Immature natural killer cell (primary cell): Measurements from ENCODE around the gene CDCP2. TPM values are rescaled to one million over a fixed set of nuclear protein-coding genes. Genes with fewer than 3 reads are reported as not detected.
"Not testable (repeated sequence)": the region's sequence is repeated elsewhere in the genome, so short reads cannot be mapped to it uniquely, and the experiment has no call there.

Source experiments
- DNase-seq, 3 donors: peaks; one replicate each; pipeline ENCODE4 v3.0.0; 2022; ENCODE audit warnings: mixed read lengths in 1 of 3
- H3K27ac Mint-ChIP-seq, 6 donors: one replicate each; pipeline ENCODE4 v1.8.0; 2020; ENCODE audit warnings: mixed read lengths in 6 of 6, mild to moderate bottlenecking in 5 of 6, inconsistent platforms in 4 of 6, moderate library complexity in 3 of 6
- H3K27me3 Mint-ChIP-seq, 3 donors: one replicate each; pipeline ENCODE4 v1.8.0; 2020 to 2021; ENCODE audit warnings: low read depth in 3 of 3, mild to moderate bottlenecking in 3 of 3, mixed read lengths in 3 of 3, moderate library complexity in 3 of 3, inconsistent platforms in 1 of 3
- H3K36me3 Mint-ChIP-seq, 3 donors: one replicate each; pipeline ENCODE4 v1.8.0; 2020; ENCODE audit warnings: mixed read lengths in 3 of 3, inconsistent platforms in 2 of 3, mild to moderate bottlenecking in 2 of 3
- H3K4me1 Mint-ChIP-seq, 2 donors: one replicate each; pipeline ENCODE4 v1.8.0; 2020; ENCODE audit warnings: inconsistent platforms in 2 of 2, mild to moderate bottlenecking in 2 of 2, mixed read lengths in 2 of 2, moderate library complexity in 1 of 2
- H3K4me3 Mint-ChIP-seq, 5 donors: one replicate each; pipeline ENCODE4 v1.8.0; 2020; ENCODE audit warnings: mild to moderate bottlenecking in 5 of 5, mixed read lengths in 5 of 5, inconsistent platforms in 3 of 5, moderate library complexity in 3 of 5
- H3K9me3 Mint-ChIP-seq, 6 donors: one replicate each; pipeline ENCODE4 v1.8.0; 2020; ENCODE audit warnings: mild to moderate bottlenecking in 6 of 6, mixed read lengths in 6 of 6, inconsistent platforms in 4 of 6, moderate library complexity in 3 of 6
- polyA plus RNA-seq, 3 donors: library from polyadenylated mRNA; unstranded; fragments of 300-500 nt; fragmentation: Illumina TruSeq; gene quantifications; one replicate each; pipeline ENCODE4 v1.2.3, GENCODE V29; 2021

CDCP2 gene
- polyA plus RNA-seq, 3 donors from 2014 or later, result not detected

DNA sequence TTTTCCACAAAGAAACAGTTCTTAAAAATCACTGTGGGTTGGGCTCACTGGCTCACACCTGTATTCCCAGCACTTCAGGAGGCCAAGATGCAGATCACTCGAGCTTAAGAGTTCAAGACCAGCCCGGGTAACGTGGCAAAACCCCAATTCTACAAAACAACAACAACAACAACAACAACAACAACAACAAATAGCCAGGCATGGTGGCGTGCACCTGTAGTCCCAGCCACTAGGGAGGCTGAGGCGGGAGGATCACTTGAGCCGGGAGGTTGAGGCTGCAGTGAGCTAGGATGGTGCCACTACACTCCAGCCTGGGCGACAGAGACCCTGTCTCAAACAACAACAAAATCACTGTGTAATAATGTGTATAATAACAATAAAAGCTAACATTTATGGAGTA lies 40.8 kb downstream of the CDCP2 start:
- Mint-ChIP-seq H3K4me3 (no peak overlapping the region), H3K4me1 (no peaks in the 10 kb centered on the region), H3K36me3 (peaks cover 0 to 3% (median 0%) of the 10 kb centered on the region in 3 donors), H3K27ac (no peak overlapping the region), H3K27me3 (peaks cover 0 to 2% (median under 1%) of the 10 kb centered on the region in 3 donors), H3K9me3 (no peaks in the 10 kb centered on the region)
- DNase-seq, result no peak

GRCh38 chr1:54111624-54112023 lies 41.2 kb downstream of the CDCP2 start:
- H3K27ac Mint-ChIP-seq, result no peak overlapping the region
- peaks cover 0 to 3% (median 0%) of the 10 kb centered on the region in 3 donors for H3K36me3 Mint-ChIP-seq
- H3K9me3 Mint-ChIP-seq, result no peaks in the 10 kb centered on the region
- DNase-seq, result no peak
- H3K4me1 Mint-ChIP-seq, result no peaks in the 10 kb centered on the region
- no peak overlapping the region for H3K4me3 Mint-ChIP-seq
- H3K27me3 Mint-ChIP-seq, result peaks cover 0 to 2% (median 2%) of the 10 kb centered on the region in 3 donors

DNA sequence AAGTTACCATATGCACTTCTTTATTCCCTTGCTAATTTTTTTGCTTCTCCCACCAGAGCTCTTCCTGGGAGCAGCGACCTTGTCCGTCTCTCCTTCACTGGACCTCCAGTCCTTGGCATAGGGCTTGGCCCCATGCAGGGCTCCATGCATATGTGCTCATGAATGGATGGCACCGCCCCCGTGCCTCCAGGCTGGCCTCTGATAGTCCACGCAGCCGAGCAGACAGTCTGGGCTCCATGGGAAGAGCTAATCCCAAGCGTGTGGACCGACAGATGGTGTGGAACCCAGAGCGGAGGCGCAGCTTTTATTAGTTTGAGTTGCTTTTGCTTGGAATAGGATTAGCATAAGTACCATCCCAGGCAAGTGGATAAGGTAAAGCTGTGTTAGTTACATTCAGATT lies 41.8 kb downstream of the CDCP2 start:
- Mint-ChIP-seq H3K27me3 (peaks cover 0 to 2% (median 2%) of the 10 kb centered on the region in 3 donors), H3K9me3 (no peaks in the 10 kb centered on the region), H3K4me1 (no peaks in the 10 kb centered on the region), H3K4me3 (no peak overlapping the region), H3K27ac (no peak overlapping the region), H3K36me3 (peaks cover 0 to 3% (median 0%) of the 10 kb centered on the region in 3 donors)
- DNase-seq, result no peak

- Mint-ChIP-seq H3K4me3 (no peak overlapping the region), H3K27me3 (peaks cover 0 to 2% (median 2%) of the 10 kb centered on the region in 3 donors), H3K9me3 (no peaks in the 10 kb centered on the region), H3K36me3 (peaks cover 0 to 3% (median 0%) of the 10 kb centered on the region in 3 donors), H3K4me1 (no peaks in the 10 kb centered on the region), H3K27ac (no peak overlapping the region)
- DNase-seq, result no peak
These were observed 43.4 kb downstream of the CDCP2 start for GRCh38 chr1:54109129-54110090.

DNA sequence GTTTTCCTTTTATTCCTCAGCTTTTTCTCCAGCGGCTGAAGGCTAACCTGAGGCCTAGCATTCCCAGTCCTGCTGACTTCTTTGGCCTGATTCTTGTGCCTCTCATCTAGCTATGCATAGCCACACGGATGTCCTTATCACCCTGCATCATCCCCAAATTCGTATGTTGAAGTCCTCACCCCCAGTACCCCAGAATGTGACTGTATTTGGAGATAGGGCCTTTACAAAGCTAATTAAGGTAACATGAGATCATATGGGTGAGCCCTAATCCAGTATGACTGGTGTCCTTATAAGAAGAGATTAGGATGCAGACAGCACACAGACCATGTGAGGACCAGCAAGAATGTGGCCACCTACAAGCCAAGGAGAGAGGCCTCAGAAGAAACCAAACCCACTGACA lies 44.6 kb downstream of the CDCP2 start:
- Mint-ChIP-seq H3K9me3 (no peaks in the 10 kb centered on the region), H3K27ac (no peak overlapping the region), H3K27me3 (peaks cover 0 to 2% (median 2%) of the 10 kb centered on the region in 3 donors), H3K4me1 (no peaks in the 10 kb centered on the region), H3K36me3 (peaks cover 0 to 3% (median 0%) of the 10 kb centered on the region in 3 donors), H3K4me3 (no peak overlapping the region)
- no peak for DNase-seq

DNA sequence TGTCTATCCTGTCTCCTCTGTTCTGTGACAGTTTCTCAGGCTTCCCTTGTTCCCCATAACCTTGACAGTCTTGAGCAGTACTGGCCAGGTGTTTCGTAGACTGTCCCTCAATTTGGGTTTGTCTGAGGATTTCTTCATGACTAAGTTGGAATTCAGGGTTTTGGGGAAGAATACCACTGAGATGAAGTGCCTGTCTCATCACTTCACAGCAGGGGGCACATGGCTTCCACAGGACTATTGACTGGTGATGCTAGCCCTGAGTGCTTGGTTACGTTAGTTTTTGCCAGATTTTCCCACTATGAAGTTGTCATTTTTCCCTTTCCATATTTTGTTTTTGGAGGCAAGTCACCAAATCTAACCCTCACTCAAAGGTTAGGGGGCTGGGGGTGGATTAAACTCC lies 45.7 kb downstream of the CDCP2 start:
- Mint-ChIP-seq H3K27ac (no peak overlapping the region), H3K4me1 (no peaks in the 10 kb centered on the region), H3K36me3 (peaks cover 0 to 4% (median 3%) of the 10 kb centered on the region in 3 donors), H3K4me3 (no peak overlapping the region), H3K9me3 (no peaks in the 10 kb centered on the region), H3K27me3 (peaks cover 0 to 2% (median 2%) of the 10 kb centered on the region in 3 donors)
- no peak for DNase-seq

DNA sequence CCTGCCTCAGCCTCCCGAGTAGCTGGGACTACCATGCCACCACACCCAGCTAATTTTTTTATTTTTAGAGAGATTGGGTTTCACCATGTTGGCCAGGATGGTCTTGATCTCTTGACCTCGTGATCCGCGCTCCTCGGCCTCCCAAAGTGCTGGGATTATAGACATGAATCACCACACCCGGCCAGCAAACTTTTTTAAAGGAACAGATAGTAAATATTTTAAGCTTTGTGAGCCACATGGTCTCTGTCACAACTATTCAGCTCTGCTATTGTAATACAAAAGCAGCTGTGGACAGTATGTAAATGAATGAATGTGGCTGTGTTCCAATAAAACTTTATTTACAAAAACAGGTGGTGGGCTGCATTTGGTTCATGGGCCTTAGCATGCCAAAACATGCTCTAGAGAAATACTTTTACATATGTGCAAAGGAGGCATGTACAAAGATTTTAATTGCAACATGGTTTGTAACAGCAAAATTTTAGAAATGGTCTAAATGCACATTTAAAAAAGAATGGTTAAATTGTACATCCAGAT lies 47.0 kb downstream of the CDCP2 start:
- no peaks in the 10 kb centered on the region for H3K4me1 Mint-ChIP-seq
- no peak overlapping the region for H3K27ac Mint-ChIP-seq
- H3K27me3 Mint-ChIP-seq, result peaks cover 0 to 2% (median 0%) of the 10 kb centered on the region in 3 donors
- no peak overlapping the region for H3K4me3 Mint-ChIP-seq
- no peaks in the 10 kb centered on the region for H3K9me3 Mint-ChIP-seq
- DNase-seq, result no peak
- peaks cover 3 to 6% (median 4%) of the 10 kb centered on the region in 3 donors for H3K36me3 Mint-ChIP-seq

DNA sequence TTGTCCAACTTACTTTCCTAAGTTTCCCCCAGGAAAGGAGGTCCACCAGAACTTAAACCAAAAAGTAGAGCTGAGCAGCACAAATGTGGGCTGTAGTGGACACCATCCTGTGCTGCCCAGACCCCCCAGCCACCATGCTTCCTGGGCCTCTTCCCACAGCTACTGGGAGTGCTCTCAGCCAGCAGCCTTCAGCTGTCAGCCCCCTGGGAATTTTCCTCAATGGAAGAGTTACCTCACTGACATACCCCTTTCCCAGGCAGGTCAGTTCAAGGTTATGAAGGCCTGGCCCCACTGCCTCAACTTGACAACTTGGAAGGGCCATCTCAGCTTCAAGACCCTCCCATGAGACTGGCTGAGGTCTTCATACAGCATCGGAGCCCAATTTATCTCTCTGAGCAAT lies 47.7 kb downstream of the CDCP2 start:
- Mint-ChIP-seq H3K36me3 (peaks cover 8 to 13% (median 8%) of the 10 kb centered on the region in 3 donors), H3K27ac (no peak overlapping the region), H3K27me3 (peaks cover 0 to 2% (median 0%) of the 10 kb centered on the region in 3 donors), H3K4me3 (no peak overlapping the region), H3K4me1 (no peaks in the 10 kb centered on the region), H3K9me3 (no peaks in the 10 kb centered on the region)
- no peak for DNase-seq

GRCh38 chr1:54104613-54105012 lies 48.2 kb downstream of the CDCP2 start:
- H3K27ac Mint-ChIP-seq, DNase-seq, H3K4me1 Mint-ChIP-seq, H3K4me3 Mint-ChIP-seq, H3K27me3 Mint-ChIP-seq, H3K9me3 Mint-ChIP-seq: not testable (repeated sequence)
- H3K36me3 Mint-ChIP-seq, result peaks cover 8 to 13% (median 8%) of the 10 kb centered on the region in 3 donors

DNA sequence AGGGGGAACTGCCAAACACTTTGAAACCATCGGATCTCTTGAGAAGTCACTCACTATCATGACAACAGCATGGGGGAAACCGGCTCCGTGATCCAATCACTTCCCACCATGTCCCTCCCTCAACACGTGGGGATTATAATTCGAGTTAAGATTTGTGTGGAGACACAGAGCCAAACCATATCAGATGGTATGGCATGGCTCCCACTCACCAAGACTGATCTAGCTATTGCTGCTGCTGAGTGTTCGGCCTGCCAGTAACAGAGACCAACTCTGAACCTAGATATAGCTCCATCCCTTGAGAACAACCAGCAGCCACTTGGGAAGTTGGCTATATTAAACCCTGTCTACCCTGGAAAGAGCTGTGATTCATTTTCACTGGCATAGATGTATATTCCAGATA lies 49.4 kb downstream of the CDCP2 start:
- Mint-ChIP-seq H3K4me3 (no peak overlapping the region), H3K36me3 (peaks cover 12 to 17% (median 16%) of the 10 kb centered on the region in 3 donors), H3K4me1 (no peaks in the 10 kb centered on the region), H3K27me3 (peaks cover 0 to 2% (median 0%) of the 10 kb centered on the region in 3 donors), H3K27ac (no peak overlapping the region), H3K9me3 (no peaks in the 10 kb centered on the region)
- no peak for DNase-seq

GRCh38 chr1:54100500-54100899 lies 52.3 kb downstream of the CDCP2 start:
- Mint-ChIP-seq H3K27ac (no peak overlapping the region), H3K27me3 (no peaks in the 10 kb centered on the region), H3K4me3 (no peak overlapping the region), H3K9me3 (no peaks in the 10 kb centered on the region), H3K4me1 (peaks cover 11 to 15% of the 10 kb centered on the region in 2 donors), H3K36me3 (peaks cover 17 to 33% (median 21%) of the 10 kb centered on the region in 3 donors)
- DNase-seq, result no peak

- no peaks in the 10 kb centered on the region for H3K9me3 Mint-ChIP-seq
- H3K36me3 Mint-ChIP-seq, result peaks cover 17 to 37% (median 22%) of the 10 kb centered on the region in 3 donors
These were observed 53.7 kb downstream of the CDCP2 start for GRCh38 chr1:54099061-54099610.

DNA sequence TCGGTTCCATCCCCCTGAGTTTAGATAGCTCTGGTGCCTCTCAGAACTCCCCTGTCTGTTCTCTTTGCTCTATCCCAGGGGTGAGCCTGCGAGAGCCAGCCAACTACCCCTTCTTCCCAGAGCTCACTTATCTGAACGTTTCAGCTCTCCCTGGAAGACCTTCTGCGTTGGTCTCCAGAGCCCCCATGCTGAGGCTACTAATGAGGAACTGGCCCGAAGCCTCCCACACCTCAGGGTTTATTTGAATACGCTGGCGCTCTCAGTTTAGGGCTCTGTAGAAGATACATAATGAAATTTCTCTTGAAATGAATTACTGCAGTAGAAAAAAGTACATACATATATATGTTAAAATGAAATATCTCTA lies 55.9 kb downstream of the CDCP2 start:
- peaks cover 13 to 39% (median 25%) of the 10 kb centered on the region in 3 donors for H3K36me3 Mint-ChIP-seq
- peaks cover 0 to 2% (median 0%) of the 10 kb centered on the region in 3 donors for H3K27me3 Mint-ChIP-seq
- no peak overlapping the region for H3K27ac Mint-ChIP-seq
- H3K4me3 Mint-ChIP-seq, result no peak overlapping the region
- H3K9me3 Mint-ChIP-seq, result no peaks in the 10 kb centered on the region
- DNase-seq, result no peak
- H3K4me1 Mint-ChIP-seq, result peaks cover 16 to 21% of the 10 kb centered on the region in 2 donors

More at GRCh38 chr1:54099061-54099610, 53.7 kb downstream of the CDCP2 start:
- DNase-seq, result no peak
- Mint-ChIP-seq H3K27me3 (no peaks in the 10 kb centered on the region), H3K4me1 (peaks cover 16 to 21% of the 10 kb centered on the region in 2 donors), H3K27ac (peak overlapping the region in 1 of 6 donors; percentile 18), H3K4me3 (no peak overlapping the region)
